NCI-H2171 (cell line): Measurements from ENCODE around the gene KISS1.
A peak's percentile ranks its signal among the peaks of the same experiment; 100 is the strongest.

Source experiments
- DNase-seq: peaks from one replicate; lab custom pipeline; 2025; lab: John Stamatoyannopoulos, UW

KISS1 gene

GRCh38 chr1:204217648-204218000, 21.3 kb upstream of the KISS1 start:
- no peak for DNase-seq

GRCh38 chr1:204216880-204217647, 20.8 kb upstream of the KISS1 start:
- no peak for DNase-seq

GRCh38 chr1:204216236-204216635, 19.9 kb upstream of the KISS1 start:
- DNase-seq = no peak

DNA sequence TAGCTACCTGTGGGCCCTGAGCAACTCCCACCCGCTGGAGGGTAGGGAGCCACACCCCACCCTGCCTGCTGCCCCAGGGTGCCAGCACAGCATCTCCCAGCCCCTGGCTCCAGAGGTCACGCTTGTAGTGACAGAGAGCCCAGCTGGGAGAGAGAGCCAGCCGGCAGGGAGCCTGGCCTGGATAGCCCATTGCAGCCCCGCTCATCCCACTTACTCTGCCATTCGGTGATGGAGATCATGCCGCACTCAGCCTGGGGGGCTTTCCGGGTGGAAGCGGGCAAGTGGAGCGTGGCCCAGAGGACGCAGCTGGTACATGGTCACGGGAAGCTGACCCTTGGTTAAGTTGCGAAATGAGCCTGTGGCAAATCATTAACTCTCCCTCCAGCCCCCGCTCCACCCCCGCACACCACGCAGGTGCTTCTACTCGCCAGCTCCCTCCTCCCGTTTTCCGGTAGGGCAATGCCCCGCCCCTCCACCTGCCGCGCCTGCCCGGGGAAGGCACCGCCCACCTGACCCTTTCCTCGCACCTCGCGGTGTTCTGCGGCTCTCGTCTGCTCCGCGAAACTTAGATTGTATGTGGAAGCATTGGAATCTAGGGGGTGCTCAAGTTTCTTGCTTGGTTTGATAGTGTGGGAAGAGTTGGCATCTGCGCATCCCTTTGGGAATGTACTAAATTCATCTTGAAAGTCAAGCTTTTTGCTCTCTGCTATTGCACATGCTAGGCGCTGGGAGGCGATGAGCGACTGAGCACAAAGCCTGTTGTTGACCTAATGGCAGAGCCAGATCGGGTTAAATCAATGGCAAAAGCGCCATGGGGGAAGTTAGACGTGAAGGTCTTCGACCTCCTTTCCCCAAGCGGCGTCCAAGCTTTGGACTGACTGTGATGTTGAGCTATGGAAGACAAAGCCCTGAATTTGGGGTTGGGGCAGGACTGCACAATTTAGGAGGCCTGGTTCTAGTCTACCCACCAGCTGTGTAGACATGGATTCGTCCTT, 17.7 kb upstream of the KISS1 start, which contains the start of gene GOLT1A:
Gene GOLT1A (minus strand): TSS at position 321 of the 995 bp plus-strand sequence. CDS start 82 bp downstream, at position 239.
- DNase-seq = peak; percentile 56

DNA sequence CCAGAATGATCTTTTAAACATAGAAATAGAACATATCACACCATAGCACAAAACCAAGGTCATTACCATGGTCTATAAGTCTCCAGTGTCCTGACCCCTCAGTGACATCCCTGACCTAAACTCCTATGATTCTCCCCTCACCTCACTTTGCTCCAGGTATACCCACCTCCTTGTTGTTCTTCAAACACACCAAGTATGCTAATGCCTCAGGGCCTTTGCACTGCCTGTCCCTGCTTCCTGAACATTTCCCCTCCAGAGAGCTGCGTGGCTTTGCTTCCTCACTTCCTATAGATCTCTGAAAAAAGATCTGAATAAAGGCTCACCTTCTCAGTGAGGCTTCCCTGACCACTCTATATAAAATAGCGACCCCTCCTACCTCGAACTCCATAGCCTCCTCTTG, 16.4 kb upstream of the KISS1 start:
- no peak for DNase-seq

GRCh38 chr1:204211046-204211445, 14.8 kb upstream of the KISS1 start:
- DNase-seq = no peak

DNA sequence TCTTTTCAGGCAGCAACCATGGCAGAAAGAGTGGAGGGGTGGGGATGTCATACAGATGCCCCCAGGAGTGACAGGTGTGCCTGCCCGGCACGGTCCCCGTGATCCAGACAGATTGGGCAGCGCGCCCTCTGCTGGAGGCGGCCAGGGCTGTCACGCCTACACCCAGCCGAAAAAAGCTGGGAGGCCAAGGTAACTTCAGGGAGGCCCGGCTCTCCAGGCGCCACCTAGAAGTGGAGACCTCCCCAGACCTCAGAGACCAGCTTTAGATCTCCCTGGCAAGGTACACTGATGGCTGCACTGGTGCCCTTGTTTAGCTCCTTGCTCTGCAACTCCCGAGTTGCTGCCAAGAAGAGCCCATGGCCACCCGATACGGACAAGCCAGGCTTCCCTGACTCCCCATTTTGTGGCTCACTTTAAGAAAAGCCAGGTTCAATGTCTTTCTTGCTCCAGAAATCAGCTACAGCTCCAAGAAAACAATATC, 10.9 kb upstream of the KISS1 start:
- DNase-seq = peak; percentile 68

GRCh38 chr1:204206121-204206520, 9.8 kb upstream of the KISS1 start:
- no peak for DNase-seq

- no peak for DNase-seq
These were observed 9.2 kb upstream of the KISS1 start for GRCh38 chr1:204205486-204205885.

- DNase-seq = no peak
These were observed 8.7 kb upstream of the KISS1 start for GRCh38 chr1:204204944-204205343.

- no peak for DNase-seq
These were observed 7.0 kb upstream of the KISS1 start for GRCh38 chr1:204203206-204203767.

DNA sequence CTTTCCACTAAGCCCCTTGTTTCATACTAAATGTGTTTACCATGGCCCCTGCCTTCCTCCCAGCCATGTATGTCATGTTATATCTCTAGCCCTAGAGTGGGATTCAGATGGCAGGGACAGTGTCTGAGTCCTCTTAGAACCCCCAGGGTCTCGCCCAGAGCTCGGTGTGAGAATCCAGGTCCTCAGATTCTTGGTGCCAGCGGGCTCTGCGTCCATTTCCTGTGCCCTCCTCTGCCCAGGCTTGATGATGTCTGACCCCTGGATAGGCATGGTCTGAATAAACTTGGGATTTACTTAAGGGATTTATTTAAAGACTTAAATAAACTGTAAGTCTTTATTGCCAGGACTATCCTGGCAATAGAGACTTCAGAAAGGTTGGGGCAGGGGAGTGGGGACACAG, 6.2 kb upstream of the KISS1 start:
- DNase-seq = no peak

GRCh38 chr1:204201348-204202040, 5.2 kb upstream of the KISS1 start:
- no peak for DNase-seq

- DNase-seq = no peak
These were observed 3.3 kb upstream of the KISS1 start for GRCh38 chr1:204199579-204199978.

- DNase-seq = peak; percentile 38
These were observed 2.4 kb upstream of the KISS1 start for GRCh38 chr1:204198348-204199340.

- DNase-seq = no peak
These were observed 777 bp upstream of the KISS1 start for GRCh38 chr1:204197068-204197467.

DNA sequence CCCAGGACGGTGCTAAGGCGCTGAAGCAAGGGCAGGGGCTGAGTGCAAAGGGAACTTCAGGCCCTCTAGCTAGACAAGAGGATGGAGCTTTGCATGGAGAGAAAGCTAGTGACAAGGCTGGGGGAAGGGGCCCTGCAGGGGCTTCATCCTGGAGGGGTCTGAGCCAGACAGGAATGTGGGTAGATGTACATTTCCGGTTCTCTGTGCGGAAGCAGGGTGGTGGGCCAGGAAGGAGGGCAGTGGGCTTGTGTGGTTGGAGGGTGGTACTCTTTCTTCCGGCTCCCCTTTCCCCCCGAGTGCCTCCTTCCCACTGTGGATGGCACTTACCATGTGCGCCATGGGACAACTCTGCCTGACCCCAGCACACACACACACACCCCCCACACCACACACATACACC, 1.5 kb downstream of the KISS1 start:
- no peak for DNase-seq

DNA sequence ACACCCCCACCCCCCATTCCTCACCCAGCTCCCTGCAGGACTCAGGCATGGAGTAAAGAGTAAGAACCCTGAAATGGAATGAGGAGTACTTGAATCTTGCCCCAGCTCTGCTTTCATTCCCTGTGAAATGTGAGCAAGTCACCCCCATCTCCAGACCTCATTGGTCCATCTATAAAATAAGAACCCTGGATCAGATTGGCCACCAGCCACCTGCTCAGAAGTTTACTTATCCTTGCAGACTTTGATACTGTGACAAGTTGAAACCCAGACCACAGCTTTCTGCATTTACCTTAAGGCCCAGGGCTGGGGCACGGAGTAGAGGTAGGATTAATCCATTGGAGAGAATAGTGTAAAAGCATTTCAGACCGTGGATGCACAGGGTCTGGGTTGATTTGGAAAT, 2.2 kb downstream of the KISS1 start:
- no peak for DNase-seq

DNA sequence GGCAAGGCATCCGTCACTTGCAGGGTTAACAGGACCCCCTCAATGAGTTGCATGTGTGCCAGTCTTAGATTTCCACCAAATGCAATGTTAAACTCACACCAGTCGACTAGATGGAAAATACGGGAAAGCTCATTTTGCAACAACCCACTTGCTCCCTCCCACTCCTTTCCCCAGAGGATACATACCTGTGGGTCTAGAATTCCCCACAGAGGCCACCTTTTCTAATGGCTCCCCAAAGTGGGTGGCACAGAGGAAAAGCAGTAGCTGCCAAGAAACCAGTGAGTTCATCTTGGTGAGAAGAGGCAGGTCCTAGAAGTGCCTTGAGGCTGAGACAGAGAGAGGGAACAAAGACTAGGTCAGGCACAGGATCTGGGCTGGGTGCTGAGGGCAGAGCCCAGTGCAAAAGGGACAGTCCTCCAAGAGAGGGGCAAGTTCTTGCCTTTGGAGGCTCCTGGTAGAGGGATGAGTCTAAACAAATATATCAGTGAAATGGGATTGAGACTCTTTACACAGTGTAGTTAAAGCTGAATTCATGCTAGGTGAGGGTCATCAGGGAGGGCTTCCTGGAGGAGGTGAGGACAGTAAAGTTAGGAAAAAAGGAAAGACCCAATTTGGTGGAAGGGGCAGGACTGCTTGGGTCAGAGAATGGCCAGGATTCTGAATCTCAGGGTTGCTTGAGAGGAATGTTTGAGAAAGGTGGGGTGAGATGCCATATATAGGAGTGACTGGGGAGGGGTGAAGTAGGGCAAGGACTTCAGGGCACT, 3.5 kb downstream of the KISS1 start:
- DNase-seq = no peak

DNA sequence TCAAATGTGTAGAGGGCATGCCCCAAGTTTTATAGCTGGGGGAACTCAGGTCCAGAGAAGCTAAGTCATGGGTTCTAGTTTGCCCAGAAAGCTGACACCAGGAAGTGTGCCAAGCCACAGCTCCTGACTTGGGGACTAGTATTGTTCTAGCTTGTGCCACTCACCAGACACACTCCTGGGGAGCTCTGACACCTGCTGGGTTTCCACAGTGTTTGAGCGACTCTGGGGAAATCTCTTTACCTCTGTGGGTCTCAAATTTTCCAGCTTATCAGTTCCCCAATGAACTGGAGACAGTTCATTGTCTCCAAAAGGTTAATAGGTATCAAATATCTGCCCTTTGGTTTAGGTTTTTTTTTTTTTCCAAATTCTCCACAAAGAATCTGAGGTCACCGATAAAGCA, 4.2 kb downstream of the KISS1 start:
- DNase-seq = no peak
